HG03280 (cell line): ENCODE data around the gene PPM1F.
"Not testable (repeated sequence)": the region's sequence is repeated elsewhere in the genome, so short reads cannot be mapped to it uniquely, and the experiment has no call there.

Source experiments
- ATAC-seq: cut with Tn5 transposase; IDR thresholded peaks from one replicate; pipeline ENCODE4 v1.9.1; 2021; ENCODE audit warnings: mild to moderate bottlenecking, moderate library complexity; ENCODE audit not compliant: unreplicated experiment

PPM1F gene

DNA sequence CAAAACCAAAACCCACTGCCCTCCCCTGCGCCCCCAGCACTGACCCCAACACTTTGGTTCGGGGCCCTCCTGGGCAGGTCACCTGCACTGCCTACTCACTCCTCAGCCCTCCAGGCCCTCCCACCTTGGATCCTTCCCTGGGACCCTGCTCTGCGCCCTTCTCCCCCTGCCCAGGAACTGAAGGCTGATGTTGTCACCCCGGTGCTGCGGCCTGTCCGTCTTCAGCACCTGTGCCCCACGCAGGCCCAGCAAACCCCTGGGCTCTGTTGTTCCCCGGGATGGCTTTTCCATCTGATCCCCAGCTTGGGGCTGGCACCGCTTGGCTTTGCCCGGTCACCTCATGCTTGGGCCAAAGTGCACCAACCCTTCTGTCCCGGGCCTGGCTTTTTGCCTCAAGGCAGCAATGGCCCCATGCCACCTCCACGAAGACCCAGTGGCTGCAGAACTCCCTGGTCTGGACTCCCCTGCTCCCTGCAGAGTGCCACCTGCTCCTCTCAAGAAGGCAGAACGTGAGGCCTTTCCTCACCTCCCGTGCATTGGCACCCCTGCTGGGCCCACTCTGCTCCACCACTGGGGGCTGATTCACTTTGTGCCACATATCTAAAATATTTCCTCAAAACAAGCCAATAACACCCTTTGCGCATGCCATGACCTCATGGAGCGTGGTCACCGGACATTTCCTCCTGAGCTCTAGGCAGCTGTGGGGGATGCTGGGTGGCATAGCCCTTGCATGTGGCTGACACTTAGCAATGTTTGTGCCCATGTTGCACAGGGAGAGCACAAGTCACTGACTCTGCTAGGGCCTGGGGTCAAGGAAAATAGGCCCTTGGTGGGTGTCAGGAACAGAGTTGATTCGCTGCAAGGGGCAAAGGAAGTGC lies 8.8 kb downstream of the PPM1F start:
- no peak for ATAC-seq

DNA sequence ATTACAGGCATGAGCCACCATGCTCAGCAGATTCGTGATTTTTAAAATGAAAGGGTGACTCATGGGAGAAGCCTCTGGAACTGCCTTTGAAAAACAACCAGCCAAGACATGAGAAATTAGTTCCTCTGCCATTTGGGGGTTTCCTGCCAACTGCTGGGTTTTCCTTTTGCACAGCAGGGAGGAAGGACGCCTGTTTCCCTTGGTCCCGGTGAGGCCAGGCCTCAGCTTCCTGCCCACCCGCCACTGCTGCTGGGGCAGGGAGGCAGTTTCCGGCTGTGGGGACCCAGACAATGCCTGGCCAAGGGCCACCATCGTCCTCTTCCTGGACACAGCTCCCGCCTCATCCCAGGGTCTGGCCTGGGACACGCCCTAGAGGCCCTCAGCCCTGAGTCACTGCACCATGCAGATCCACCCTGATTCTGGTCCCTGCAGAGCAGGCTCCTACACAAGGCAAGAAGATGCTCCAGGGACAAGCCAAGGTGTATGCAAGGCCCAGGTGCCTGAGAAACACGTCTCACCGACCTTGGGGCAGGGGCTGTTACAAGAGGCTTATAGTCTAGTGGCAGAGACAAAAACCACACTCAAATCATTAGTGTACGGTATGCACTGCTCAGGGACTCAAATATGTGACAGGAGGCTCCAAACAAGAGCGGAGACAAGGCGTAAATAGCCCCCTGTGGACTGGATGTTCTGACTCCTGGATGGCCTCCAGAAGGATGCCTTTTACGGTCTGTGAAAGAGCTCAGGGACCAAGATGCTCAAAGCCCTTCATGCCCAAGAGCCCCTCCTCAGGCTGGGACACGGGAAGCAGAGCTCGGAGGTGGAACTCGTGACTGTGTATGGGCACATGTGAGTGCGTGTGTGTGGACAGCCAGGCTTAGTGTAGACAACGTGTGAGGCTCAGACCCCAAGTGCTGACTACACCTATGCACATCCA lies 10.0 kb downstream of the PPM1F start:
- no peak for ATAC-seq

DNA sequence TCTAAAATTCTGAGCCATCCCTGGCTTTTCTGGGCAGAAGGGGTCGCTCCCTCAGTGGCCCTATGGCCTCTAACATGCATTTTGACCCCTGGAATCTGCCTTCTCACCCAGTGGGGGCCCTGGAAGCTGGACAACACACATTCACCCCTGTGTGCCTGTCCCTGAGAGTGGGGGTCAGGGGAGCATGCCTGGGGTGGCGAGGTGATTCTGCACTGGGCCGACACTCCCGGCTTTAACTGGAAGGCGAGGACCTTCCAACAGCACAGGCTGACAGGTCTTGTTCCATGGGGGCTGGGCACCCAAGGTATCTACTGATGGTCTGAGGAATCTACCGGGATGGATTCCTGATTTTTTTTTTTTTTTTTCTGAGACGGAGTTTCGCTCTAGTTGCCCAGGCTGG lies 10.7 kb downstream of the PPM1F start:
- no peak for ATAC-seq

DNA sequence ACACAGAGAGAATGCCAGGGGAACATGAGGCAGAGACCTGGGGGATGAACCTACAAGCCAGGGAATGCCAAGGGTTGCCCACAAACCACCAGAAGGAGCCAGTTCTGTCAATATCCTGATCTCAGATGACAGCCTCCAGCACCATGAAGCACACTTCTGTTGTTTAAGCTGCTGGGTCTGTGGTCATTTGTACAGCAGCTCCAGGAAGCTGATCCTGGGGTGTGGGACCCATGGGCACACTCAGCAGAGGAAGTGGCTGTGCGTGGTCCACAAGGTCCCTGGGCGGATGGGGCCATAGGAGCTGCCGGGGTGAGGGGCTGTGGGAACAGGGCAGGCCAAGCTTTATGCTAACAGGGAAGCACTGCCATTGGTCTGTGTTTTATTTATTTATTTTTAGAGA lies 12.1 kb downstream of the PPM1F start:
- no peak for ATAC-seq

DNA sequence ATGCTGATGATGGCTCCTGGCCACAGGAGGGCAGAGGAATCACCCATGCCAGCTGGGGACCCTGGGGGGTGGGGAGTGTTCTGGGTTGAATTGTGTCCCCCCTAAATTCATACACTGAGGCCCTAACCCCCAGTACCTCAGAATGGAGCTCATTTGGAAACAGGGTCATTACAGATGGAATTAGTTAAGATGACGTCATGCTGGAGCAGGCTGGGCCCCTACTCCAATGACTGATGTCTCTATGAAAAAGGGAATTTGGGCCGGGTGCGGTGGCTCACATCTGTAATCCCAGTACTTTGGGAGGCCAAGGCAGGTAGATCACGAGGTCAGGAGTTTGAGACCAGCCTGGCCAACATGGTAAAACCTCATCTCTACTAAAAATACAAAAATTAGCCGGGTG lies 12.7 kb downstream of the PPM1F start:
- not testable (repeated sequence) for ATAC-seq

DNA sequence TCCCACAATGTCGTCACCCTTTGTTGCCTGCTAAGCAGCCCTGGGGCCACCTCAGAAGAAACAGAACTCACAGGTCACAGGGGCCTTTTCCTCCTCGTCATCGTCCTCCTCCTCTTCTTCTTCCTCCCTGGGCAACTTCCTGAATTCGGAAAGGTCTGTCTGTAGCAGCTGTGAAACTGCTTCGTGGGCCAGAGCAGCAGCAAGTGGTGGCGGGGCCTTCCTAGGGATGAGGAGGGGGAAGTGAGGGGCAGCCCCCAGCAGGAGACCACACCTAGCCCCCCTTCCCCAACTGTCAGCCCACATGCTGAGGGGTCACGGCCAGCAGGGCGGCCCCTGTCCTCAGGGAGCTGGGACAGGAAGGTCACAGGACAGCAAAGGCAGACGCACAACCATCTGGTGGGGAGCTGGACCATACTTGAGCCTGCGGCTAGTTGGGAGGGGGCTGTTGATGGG lies 13.2 kb downstream of the PPM1F start:
- no peak for ATAC-seq

DNA sequence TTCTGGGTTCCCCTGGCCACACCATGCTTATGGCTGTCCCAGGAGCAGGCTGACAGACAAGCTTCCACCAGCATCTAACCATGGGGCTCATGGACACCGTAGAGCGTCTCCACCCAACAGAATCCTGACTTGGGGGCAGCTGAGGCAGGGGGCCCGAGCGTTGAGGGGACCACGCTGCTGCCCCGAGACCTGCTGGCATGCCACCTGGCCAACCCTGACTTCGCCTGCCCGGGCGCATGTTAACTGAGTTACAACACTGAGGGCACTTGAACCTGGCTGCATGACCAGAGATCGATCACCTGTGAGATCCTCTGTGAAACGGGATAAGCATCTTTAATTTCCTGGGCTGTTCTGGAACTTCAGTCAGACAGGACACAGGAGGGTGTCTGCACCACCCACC lies 13.7 kb downstream of the PPM1F start:
- no peak for ATAC-seq

DNA sequence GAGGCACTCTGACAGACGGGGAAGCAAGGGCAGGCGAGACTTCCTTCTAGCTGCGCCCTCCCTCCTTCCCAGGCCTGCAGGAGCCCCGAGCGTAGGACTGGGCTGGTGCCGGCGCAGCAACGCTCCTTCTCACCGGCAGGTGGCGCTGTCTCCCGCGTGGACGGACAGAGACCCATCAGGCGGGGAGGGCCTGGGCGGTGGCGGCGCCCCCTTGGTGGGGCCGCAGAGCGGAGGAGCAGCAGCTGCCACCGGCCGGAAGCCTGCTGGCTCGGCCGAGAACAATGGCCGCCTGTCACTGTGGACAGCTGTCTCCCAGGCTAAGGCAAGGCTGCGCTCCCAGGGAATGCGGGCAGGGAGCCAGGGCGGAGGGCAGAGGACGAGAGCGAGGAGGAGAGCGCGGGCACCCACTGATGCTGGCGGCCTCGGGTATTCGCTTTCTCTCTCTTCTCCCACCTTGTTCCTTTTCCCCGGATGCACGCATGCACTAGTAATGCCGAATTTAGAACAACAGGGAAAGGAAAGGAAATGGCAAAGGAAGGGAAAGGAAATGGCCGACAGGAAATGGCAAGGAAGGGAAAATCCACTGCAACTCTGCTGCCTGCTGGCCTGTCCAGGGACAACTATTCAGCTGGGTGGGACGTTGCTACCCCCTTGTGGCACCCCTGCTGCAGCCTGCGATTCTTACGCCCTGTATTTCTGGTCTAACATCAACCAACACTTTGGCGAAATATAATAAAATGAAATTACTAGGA lies 14.4 kb downstream of the PPM1F start:
- peak; percentile 92 for ATAC-seq

DNA sequence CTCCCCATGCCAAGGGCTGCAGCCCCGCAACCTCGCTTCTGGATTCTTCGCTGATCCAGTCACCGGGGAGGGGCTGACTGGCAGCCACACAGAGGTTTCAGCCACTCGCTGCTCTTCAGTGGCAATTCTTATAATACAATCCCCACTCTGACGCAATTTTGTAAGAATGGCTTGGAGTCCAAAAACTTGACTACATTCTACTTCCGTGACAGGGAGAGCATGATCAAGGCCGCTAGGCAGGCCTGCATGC lies 14.9 kb downstream of the PPM1F start:
- ATAC-seq: no peak

DNA sequence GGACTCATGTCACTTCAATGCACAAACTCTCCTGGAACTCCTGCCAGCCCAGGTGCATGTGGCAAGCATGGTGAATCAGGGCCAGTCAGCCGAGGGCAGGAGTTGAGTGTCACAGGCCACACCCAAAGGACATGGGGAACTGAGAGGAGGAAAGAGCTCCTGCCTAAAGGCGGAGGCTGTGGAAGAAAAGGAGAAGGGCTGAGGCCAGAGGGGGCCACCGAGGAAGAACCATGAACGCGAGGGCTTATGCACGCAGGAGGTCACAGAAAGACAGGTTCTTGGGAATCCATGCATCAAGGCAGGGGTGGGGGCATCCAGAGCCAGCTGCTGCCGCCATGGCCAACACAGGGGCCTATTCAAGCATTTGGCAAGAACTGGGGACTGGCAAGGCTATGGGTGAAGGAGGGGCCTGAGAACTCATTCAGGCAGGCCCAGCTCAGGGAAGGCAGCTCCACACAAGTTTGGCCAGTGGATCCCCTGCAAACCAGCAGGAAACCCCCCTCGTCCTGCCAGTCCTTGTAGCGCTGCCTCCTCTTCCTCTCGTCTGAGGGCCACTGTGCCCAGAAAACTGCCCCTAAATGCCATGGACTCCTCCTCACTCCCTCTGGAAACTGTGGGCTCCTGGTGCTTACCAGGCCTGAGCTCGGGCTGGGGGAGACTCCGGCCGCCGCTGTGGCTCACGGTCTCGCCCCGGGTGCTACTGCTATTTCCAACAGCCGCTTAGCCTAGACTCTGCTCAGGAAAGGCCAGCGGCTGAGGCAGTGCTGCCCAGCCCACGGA lies 15.4 kb downstream of the PPM1F start:
- ATAC-seq: no peak

DNA sequence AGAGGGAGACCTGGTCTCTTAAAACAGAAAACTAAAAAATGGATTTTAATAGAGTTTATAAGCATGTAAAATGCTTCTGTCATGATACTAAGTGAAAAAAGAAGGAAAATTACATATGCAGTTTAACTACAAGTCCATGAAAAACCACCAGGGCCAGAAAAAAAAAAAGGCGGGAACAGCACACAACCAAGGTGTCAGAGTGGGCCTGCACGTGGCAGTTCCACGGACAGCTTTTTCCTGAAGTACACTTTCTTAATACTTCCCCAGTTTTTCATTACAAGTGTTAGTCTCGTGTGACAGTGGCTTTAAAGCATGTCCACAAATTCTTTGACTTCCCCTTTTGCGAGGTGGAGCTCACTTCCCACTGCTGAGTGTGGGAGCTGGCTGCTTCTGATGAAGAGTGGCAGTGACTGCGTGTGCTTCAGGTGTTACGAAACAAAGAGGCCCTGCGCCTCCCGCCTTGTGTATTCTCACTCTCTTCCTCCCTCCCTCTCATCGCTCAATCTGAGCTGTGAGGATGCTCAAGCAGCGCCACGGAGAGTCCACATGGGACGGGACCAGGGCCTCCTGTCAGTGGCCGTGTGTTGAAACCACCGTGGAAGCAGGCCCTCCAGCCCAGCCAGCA lies 16.4 kb downstream of the PPM1F start:
- no peak for ATAC-seq

DNA sequence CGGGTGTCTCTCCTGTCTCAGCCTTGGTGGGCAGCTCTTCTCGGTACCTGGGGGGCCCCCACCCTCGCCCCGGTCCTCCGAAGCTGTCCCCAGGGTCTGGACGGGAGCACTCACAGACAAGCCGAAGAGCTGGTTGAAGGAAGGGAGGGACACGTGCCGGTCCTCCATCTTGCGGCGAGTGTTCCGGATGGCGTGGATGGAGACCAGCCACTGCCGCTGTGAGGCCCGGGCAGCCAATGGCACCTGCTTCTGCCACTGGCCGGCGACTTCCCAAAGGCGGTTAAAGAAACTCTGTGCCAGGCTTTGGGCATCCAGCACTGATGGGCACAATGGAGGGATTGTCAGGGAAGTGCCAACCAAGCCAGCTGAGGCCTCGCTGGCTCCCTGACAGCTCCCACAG lies 18.7 kb downstream of the PPM1F start:
- ATAC-seq: no peak

DNA sequence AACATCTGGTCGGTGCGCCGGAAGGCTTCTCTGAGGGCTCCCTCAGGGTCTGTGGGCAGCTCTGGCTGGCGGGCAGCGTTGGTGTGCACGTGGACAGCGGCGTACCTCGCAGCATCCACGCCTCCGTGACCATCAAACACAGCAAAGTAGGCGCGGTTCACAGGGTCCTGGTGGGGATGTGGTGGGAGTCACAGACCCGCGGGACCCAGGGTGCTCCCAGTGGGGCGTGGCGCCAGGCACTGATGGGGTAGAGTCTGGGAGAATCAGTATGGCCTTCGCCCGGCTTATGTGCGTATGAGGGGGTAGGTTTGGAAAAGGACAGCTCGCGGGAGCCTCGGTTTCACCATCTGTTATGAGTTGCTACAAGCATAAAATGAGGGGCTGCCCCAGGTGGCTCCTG lies 19.2 kb downstream of the PPM1F start:
- no peak for ATAC-seq

DNA sequence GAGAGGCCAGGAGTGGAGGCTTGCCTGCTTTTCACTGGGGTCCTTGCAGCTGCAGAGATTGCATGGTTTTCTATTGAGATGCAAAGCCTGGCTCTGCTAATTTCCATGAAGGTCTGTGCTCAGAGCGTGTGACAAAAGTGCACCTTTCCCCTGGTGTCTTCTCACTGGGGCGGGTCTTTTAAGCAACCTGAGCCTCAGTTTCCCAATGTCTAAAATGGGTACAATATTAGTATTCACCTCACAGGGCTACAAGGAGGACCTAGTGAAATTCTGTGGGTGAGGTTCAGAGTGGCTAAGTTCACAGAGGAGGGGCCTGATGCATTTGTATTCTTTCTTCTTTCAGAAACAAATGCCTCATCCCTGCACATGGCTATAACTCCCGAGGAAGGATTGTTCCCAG lies 20.3 kb downstream of the PPM1F start:
- ATAC-seq: no peak

DNA sequence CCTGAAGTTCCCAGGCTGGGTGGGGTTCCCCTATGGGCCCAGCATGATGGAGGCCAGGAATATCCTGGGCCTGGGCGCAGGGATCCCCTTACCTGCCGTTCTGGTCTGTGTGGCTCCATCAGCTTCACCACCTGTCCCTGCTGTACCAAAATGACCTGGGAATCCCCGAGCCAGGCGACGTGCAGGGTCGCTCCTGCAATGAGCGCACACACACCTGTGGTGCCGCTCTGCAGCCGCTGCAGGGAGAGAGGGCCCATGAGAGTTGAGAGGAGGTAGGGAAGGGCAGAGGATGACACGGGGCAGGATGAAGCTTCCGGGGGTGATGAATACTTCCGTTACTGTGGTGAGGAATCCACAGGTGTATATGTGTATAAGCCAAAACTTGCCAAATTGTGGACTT lies 21.6 kb downstream of the PPM1F start:
- ATAC-seq: no peak

DNA sequence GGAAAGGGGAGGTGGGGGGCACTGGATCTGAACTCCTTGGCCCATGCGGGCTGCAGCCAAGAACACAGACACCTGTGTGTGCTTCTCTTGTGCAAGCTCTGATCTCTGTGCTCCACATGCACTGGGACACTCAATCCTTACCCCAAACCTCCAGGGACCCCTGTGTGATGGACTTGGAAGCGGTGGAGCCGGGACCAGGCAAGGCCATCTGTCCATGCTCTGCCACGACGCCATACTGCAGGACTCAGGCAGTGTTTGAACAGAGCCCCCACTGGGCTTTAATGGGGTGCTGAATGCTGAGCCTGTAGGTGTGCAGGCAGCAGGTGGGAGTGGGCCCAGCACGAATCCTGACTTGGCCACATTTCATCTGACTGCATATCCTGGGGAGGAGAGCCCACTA lies 23.4 kb downstream of the PPM1F start:
- no peak for ATAC-seq

DNA sequence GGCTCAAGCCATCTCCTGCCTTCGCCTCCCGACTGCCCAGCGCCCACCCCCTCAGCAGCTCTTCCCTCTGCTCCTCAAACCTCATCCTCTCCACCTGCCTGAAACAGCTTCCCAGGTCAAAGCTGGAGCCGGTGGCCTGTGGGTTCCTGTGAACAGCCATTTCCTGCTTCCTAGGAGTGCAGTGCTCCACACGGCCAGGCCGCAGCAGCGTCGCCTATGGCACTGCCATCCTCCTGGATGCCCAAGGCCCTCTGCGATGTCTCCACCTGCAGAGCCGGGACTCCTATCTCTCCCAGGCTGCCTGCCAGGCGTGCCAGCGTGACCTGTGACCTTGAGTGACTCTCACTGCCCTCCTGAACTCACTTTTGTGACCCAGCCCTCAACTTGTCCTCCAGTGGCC lies 24.6 kb downstream of the PPM1F start:
- no peak for ATAC-seq

DNA sequence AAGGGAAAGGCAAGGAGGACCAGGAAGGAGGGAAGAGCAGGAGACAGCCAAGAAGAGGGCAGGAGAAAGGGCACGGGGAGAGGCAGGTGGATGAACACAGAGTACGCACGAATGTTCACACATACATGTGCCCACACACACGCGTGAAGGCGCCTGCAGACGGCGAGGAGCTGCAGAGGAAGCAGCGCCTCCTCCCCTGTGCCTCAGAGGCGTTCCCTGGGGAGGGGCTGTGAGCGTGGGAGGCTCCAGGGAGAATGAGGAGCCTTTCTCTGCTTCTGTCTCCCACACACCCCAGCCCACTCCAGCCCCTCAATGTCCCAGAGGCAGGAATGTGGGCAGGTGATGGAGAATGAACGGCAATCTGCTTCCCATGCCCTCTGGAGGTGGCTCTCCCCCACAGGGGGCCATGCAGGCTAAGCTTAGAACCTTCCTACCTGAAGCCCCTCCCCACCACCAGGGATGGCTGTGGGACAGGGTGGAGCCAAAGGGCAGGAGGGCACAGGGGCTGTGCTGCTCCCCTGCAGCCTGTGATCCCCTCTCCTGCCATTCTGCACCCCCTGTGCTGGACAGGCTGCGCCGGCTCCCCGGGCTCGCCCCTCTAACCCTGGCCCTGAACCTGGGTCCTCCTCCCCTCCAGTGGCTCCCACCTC lies 25.3 kb downstream of the PPM1F start:
- ATAC-seq: no peak

DNA sequence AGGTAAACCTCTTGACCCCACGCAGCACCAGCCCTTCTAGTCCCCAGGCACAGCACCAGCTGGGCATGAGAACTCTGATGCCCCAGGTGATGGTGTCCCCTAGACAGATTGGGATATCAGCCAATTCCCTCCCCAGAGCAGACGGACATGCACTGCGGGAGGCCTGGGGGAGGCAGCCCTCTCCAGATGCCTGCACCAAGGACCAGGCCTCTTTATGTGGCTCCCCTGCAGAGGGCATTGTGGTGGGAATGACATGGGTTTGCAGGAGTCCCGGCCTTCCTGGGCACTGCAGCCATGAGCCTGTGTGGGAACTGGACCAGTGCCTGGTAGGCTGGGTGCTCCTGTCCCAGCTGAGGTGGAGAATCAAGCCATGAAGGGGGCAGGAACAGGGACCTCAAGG lies 25.9 kb downstream of the PPM1F start:
- ATAC-seq: no peak

DNA sequence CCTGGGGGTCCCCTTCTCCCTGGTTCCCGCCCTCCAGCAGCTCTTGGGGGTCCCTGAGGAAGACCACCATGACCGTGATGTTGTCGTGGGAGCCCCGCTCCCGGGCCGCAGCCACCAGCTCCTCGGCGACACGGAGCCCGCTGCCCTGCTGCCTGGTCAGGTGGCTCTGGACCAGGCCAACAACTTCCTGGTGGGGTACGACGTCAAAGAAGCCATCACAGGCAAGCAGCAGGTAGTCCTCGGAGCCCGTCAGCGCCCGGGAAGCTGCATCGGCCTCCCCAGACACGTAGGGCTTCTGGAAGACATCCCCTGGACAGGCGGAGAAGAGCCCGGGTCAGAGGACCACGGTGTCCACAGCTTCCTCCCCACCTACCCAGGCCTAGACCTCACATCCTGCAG lies 29.5 kb downstream of the PPM1F start:
- ATAC-seq: no peak
